Activated naive CD4-positive, alpha-beta T cell treated with anti-CD3 and anti-CD28 coated beads, Interleukin-2, amount 50 U/mL, for 16 hours (primary cell): ENCODE results near the gene DCHS2.

Source experiments
- DNase-seq: peaks from one replicate; pipeline ENCODE4 v3.0.0-alpha.2; 2020

Gene DCHS2

GRCh38 chr4:154184238-154184637 lies 307.4 kb downstream of the DCHS2 start:
- no peak for DNase-seq

GRCh38 chr4:154183264-154183663 lies 308.3 kb downstream of the DCHS2 start:
- no peak for DNase-seq
